Measurements from ENCODE around the gene NRIP1. TPM values are rescaled to one million over a fixed set of nuclear protein-coding genes. Genes with fewer than 3 reads are reported as not detected.

Gene NRIP1
- total and polyA plus RNA-seq, 2 of the 8 experiments (the other 6 are each of a cell fraction or from before 2014, with no cell fraction given): 1.5 to 9.3 TPM

- TF ChIP-seq HDAC2 (IDR thresholded peaks at IDR 0.05; ENCODE audit: borderline replicate concordance in 1 of 2, low read depth in 2 of 2, low read length in 2 of 2): no peak
- TF ChIP-seq, protein P1, sequence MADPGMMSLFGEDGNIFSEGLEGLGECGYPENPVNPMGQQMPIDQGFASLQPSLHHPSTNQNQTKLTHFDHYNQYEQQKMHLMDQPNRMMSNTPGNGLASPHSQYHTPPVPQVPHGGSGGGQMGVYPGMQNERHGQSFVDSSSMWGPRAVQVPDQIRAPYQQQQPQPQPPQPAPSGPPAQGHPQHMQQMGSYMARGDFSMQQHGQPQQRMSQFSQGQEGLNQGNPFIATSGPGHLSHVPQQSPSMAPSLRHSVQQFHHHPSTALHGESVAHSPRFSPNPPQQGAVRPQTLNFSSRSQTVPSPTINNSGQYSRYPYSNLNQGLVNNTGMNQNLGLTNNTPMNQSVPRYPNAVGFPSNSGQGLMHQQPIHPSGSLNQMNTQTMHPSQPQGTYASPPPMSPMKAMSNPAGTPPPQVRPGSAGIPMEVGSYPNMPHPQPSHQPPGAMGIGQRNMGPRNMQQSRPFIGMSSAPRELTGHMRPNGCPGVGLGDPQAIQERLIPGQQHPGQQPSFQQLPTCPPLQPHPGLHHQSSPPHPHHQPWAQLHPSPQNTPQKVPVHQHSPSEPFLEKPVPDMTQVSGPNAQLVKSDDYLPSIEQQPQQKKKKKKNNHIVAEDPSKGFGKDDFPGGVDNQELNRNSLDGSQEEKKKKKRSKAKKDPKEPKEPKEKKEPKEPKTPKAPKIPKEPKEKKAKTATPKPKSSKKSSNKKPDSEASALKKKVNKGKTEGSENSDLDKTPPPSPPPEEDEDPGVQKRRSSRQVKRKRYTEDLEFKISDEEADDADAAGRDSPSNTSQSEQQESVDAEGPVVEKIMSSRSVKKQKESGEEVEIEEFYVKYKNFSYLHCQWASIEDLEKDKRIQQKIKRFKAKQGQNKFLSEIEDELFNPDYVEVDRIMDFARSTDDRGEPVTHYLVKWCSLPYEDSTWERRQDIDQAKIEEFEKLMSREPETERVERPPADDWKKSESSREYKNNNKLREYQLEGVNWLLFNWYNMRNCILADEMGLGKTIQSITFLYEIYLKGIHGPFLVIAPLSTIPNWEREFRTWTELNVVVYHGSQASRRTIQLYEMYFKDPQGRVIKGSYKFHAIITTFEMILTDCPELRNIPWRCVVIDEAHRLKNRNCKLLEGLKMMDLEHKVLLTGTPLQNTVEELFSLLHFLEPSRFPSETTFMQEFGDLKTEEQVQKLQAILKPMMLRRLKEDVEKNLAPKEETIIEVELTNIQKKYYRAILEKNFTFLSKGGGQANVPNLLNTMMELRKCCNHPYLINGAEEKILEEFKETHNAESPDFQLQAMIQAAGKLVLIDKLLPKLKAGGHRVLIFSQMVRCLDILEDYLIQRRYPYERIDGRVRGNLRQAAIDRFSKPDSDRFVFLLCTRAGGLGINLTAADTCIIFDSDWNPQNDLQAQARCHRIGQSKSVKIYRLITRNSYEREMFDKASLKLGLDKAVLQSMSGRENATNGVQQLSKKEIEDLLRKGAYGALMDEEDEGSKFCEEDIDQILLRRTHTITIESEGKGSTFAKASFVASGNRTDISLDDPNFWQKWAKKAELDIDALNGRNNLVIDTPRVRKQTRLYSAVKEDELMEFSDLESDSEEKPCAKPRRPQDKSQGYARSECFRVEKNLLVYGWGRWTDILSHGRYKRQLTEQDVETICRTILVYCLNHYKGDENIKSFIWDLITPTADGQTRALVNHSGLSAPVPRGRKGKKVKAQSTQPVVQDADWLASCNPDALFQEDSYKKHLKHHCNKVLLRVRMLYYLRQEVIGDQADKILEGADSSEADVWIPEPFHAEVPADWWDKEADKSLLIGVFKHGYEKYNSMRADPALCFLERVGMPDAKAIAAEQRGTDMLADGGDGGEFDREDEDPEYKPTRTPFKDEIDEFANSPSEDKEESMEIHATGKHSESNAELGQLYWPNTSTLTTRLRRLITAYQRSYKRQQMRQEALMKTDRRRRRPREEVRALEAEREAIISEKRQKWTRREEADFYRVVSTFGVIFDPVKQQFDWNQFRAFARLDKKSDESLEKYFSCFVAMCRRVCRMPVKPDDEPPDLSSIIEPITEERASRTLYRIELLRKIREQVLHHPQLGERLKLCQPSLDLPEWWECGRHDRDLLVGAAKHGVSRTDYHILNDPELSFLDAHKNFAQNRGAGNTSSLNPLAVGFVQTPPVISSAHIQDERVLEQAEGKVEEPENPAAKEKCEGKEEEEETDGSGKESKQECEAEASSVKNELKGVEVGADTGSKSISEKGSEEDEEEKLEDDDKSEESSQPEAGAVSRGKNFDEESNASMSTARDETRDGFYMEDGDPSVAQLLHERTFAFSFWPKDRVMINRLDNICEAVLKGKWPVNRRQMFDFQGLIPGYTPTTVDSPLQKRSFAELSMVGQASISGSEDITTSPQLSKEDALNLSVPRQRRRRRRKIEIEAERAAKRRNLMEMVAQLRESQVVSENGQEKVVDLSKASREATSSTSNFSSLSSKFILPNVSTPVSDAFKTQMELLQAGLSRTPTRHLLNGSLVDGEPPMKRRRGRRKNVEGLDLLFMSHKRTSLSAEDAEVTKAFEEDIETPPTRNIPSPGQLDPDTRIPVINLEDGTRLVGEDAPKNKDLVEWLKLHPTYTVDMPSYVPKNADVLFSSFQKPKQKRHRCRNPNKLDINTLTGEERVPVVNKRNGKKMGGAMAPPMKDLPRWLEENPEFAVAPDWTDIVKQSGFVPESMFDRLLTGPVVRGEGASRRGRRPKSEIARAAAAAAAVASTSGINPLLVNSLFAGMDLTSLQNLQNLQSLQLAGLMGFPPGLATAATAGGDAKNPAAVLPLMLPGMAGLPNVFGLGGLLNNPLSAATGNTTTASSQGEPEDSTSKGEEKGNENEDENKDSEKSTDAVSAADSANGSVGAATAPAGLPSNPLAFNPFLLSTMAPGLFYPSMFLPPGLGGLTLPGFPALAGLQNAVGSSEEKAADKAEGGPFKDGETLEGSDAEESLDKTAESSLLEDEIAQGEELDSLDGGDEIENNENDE (IDR thresholded peaks at IDR 0.05; ENCODE audit: insufficient replicate concordance, low read length): no peak
- TF ChIP-seq, protein P2, sequence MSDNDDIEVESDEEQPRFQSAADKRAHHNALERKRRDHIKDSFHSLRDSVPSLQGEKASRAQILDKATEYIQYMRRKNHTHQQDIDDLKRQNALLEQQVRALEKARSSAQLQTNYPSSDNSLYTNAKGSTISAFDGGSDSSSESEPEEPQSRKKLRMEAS (IDR thresholded peaks at IDR 0.05): no peak
Observed at GRCh38 chr21:15108801-15109200, 44.0 kb upstream of the NRIP1 start (continued).
